Stimulated activated CD4-positive, alpha-beta T cell treated with anti-CD3 and anti-CD28 coated beads, TNF-alpha, amount 100 ng/mL, for 24 hours (primary cell): ENCODE results near the gene MALRD1.
"Not testable (repeated sequence)": the region's sequence is repeated elsewhere in the genome, so short reads cannot be mapped to it uniquely, and the experiment has no call there.

ENCODE experiments used
- DNase-seq, 3 experiments: peaks; one replicate each; pipeline ENCODE4 v3.0.0-alpha.2; 2020; ENCODE audit warnings: low read depth in 3 of 3

Gene MALRD1

DNA sequence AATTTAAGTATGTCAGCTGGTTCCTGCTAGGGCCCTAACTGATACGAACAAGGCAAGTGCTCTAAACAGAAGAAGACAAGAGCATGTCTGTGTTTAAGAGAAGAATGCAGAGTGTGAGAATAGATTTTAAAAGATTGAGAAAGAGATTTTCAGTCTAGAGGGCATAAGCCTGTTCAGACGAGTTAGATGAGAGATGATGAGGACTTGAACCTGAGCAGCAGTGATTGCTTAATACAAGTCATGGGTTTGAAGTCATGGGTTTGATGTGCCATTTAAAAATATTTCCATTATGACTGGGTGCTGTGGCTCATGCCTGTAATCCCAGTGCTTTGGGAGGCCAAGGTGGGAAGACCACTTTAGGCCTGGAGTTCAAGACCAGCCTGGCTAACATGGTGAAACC is 658.8 kb downstream of the MALRD1 start:
- DNase-seq, result no peak

DNA sequence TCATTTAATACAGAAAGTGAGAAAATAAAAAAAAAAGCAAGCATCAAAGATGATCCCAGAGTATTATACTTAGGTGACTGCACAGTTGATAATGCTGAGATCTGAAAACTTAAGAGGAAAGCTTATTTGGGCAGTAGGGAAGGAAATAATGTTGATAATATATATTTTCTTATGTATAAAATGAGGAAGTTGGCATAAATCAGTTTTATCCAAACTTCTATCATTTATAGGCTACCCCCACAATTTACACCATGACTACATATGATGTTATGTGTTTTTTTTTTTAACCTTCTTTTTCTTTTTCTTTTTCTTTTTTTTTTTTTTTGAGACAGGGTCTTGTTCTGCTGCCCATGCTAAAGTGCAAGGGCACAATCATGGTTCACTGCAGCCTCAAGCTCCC is 659.4 kb downstream of the MALRD1 start:
- DNase-seq, result no peak

DNA sequence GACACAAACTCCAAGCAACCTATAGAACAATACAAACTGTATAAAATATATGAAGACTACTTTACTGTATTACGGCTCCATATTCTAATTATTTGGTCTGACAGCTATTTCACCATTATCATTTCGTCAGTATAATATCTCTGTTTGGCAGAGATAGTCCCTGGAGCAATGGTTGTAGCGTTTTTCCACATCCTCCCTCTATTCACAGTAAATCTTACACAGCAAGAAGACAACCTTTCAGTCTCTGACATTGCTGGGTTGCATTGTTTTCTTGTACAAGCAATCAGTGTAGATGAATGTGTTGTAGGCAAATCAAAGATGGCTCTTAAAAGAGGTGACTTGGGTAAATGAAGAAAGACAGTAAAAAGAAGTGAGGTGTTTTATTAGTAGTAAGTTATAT is 662.0 kb downstream of the MALRD1 start:
- DNase-seq, result no peak

DNA sequence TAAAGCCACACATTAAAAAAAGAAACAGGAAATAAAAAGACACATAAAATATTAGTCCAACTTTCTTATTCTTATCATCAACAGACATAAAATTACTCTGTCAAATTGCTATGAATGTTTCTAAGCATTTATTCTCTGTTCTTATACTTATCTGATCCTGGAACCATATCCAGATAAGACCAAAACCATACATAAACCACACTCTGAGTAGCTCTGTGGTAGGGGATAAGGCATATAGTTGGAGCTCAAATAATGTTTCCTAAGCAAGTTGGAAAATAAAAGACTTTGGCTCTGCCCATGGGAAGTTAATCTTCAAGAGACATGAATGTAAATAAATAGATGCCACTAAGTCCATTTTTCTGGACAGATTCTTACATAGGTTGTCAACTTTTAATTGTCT is 664.6 kb downstream of the MALRD1 start:
- no peak for DNase-seq

DNA sequence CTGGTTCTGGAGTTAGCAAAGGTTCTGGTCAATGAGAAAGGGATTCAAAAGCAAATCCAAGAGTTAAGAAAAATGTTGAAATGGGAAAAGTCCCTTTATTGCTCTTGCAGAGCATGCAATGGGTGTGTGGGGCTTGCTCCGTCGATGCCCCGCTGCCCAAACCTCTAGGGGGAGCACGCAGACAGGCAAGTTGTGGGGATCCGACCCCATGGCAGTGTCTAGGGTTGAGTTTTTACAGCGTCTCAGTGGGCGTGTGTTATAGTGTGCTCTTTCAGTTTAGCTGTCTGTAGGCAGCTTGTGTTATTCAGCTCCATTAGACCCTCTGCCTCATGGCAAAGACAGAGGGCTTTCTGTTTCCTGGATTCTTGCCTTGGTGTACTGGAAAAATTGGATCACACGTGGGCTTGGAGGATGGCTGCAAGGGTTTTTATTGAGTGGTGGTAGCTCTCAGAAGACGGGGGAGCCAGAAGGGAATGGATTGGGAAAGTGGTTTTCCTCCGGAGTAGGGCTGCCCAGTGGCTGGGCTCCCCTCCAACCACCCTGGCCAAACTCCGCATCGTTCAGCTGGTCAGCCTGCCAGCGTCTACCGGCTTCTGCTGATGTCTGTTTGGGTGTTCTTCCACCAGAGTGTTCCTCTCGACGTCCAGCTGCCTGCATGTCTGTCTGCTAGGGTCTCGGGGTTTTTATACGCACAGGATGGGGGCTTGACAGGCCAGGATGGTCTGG is 665.4 kb downstream of the MALRD1 start:
- no peak for DNase-seq

DNA sequence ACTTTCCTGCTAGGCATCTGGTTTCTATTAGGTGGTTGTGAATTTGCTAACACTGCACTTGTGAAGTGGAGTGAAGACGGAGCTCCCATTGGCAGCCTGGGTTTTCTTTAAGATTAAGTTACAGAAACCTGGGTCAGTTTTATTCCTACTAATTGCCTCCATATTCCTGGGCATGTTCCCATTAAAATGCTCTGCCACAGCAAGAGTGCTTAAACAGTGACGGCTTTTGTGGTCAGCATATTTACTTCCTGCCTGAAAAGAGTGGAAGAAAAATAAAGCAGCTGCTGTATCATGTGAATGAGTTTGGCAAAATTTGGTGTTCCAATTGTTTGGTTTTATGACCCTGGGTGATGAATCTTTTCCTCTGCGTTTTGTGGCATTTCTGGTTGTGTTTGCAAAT is 670.7 kb downstream of the MALRD1 start:
- no peak for DNase-seq

DNA sequence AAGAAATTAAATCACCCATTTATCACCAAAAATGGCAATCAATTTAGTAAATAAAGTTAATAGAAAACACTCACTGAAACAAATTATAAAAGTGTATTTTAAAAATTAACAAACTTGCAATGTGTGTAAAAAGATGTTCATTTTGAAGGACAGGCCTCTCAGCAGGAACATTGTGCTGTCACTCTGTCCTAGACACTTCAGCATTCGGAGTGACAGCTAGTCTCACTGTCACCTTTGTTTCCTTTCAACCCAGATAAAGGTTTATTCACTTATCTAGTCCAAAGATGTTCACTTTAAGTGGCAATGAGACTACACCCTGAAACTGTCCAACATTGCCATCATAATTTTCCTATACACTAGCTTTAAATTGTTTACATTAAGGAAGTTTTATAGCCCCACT is 675.7 kb downstream of the MALRD1 start:
- no peak for DNase-seq

DNA sequence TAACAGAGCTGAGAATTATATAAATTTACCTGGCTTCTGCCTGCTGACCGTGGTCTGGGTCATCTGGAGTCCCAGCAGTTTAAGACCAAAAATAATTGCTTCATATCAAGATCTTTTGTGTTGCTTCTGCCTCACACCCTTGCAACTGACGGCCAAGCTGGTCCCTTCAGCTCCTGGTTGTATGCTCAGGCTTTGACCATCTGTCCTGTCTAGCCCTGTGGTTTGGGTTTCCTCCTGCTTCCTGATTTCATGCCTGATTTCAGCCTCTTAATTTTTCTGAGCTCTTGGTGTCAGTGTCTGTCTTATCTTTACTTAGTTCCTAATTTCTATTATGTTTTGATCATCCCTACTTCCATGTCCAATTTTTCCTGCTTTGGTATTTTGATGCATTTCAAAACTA is 679.8 kb downstream of the MALRD1 start:
- DNase-seq, result no peak

DNA sequence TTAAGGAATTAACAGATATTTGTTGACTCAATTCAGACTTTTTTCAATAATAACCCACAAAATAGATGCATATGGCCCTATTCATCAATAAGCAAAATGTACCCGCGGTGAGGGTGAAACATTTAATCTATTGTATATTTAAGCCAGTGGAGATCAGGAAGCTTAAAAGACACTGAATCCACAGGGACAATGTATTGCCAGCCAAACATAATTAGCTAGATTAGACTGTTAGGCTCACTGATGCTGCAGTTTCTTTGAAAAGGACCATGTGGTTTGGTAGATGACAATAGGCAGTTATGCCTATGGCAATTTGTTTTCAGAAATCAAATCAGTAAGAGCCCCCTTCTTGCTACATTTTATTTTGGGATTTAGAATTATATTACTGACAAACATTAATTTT is 680.4 kb downstream of the MALRD1 start:
- DNase-seq, result no peak

DNA sequence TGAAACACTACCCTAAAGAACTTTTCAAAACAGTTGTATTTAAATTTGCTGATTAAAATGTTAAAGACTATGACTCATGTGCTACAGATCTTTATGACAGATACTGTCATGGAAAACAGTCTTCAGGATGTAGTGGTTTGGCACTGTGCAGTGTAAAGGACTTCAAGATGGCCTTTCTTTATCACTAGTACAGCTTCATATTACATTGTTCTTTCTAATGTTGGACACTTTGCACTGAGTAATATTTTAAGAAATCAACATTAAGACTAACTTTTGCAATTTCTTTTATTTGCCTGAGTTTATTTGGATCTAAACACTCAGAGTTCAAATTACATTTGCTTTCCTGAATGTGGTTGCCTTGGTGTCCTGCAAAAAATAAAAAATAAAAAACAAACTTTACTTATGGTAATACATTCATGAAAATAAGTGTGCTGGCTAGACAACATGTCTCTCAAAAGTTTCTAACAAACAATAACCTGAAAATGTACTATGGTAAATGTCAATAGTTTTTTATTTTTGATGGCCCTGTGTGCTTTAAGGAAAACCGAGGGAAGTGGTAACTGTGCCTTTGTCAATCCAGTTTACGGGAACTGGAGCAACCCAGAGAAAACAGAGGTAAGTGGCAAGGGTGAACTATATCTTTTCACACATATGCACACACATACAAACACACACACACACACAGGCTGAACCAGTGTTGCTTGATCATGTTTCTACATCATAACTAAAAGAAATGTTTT is 681.7 kb downstream of the MALRD1 start:
- DNase-seq, result no peak

DNA sequence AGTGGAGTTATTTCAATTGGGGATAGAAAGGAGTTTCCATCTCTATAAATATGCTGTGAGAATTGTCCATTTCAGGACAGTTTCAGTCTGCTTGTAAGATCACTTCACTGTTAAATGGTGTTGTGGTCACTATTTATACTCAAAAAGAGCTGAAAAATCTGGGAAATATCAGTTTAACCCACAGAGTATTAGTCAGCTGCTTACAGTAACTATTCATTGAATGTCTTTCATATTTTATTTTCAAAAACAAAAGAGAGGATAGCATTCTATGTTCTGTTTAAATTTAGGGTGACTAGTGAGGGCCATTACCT is 682.3 kb downstream of the MALRD1 start:
- no peak for DNase-seq

DNA sequence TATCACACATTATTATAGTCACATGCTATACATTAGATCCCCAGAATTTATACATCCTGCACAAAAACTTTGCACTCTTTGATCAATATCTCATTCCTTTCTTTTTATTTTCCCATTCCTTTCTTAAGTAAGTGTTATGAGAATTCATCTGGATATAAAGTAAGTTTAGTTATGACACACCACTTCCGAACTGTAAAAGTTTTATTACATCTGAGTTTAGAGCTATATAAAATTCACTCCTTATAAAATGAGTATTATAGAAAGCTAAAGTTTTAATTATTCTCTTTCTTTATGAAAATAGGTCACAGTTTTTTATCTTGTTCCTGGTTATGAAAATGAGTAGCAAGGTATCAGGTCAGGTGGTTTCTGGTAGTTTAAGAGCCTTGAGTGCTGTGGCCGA is 683.0 kb downstream of the MALRD1 start:
- DNase-seq, result no peak

DNA sequence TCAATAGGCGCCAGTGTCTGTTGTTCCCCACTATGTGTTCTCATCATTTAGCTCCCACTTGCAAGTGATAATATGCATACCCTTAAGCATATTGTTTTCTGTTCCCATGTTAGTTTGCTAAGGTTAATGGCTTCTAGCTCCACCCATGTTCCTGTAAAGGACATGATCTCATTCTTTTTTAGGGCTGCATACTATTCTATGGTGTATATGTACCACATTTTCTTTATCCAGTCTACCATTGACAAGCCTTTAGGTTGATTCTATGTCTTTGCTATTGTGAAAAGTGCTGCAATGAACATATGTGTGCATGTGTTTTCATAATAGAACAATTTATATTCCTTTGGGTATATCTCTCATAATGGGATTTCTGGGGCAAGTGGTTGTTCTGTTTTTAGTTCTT is 689.8 kb downstream of the MALRD1 start:
- DNase-seq, result no peak

DNA sequence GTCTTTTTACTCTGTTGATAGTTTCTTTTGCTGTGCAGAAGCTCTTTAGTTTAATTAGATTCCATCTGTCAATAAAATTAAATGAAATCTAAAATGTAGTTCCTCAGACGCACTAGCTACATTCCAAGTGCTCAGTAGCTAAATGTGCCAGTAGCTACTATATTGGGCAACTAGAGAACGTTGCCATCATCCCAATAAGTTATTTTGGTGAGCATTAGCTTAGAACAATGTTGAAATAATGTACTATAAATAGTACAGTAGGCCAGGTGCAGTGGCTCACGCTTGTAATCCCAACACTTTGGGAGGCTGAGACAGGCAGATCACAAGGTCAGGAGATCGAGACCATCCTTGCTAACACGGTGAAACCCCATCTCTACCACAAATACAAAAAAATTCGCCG is 690.6 kb downstream of the MALRD1 start:
- not testable (repeated sequence) for DNase-seq

DNA sequence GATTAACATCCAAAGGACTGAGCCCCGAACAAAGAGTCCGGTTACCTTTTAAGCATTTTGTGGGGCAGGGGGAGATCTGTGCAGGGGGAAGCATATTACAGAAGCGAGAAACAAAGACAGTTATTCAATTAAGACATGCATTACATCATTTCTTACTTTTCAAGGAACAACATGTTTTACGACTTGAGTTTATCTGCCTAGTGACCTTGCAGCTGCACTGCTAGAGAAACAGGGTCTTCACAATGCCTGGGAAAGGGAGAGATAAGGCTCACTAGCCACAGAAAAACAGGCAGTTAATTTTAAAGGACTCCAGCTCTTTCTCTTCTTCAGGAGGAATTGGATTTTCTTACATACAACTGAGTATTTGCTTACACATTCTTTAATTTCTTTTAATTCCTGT is 693.5 kb downstream of the MALRD1 start:
- DNase-seq, result not testable (repeated sequence)

DNA sequence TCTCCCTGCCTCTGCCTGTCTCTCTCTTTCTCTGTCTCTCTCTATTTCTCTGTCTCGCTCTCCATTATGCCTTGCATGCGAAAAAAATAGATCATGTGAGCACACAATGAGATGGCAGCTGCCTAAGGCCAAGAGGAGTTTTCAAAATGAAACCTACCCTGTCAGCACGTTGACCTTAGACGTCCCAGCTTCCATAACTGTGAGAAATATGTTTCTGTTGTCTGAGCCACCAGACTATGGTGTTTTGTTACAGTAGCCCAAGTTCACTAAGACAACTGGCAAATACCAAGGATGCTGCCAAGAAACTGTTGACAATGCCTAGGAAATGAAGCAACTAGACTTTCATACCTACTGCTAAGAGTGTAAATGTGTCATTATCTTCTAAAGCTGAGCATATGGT is 697.1 kb downstream of the MALRD1 start:
- DNase-seq, result no peak

DNA sequence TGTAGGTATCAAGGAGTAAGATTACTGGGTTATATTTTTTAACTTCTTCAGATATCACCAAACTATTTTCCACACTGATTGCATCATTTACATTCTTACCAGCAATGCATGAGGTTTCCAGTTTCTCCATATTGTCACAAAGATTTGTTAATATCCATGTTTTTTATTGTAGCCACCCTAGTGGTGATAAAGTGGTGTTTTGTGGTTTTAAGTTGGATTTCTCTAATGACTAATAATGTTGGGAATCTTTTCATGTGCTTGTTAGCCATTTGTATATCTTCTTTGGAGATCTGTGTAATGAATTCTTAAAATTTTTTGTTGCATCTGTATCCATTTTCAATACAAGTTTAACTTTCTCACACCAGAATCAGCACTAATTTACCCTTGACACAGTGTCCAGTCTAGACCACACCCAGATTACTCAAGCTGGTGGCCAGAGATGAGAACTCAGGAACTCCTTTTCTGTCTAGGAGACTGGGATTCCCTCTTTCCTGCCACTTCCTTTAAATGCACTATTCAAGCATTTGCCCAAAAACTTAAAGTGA is 700.7 kb downstream of the MALRD1 start:
- no peak for DNase-seq

DNA sequence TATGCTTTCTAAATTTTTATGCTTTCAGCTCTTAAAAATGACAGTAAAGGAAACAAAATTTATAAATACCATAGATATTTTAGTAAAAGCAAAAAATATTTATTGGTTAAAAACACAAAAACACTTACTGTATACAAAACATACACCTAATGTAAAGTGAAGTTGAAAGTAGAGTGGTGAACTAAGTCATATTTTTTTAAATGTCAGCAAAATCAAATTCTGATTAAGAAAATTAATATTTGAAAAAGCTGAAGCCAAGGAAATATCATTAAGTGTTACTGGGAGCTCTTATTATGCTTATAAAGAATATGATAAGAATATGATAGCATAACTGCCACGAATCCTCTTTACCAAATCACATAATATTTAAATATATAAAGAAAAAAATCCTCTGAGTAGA is 702.4 kb downstream of the MALRD1 start:
- no peak for DNase-seq

DNA sequence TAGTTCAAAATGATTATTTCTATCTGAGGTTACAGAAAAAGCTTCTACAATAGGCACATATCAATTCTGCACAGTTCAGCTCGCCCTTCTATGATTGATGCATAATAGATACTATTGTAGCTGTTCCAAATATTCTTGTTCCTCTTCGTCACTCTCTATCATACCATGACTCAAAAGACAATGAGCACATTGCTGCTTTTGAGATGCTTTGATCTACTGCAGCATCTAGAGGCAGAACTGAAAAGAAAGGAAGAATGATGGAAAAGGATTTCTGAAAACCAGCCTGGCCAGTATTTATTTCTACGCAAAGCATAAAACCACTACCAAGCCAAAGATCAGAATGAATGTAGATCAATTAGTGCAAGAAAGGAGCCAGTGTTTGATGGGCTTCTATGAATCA is 708.3 kb downstream of the MALRD1 start:
- no peak for DNase-seq

DNA sequence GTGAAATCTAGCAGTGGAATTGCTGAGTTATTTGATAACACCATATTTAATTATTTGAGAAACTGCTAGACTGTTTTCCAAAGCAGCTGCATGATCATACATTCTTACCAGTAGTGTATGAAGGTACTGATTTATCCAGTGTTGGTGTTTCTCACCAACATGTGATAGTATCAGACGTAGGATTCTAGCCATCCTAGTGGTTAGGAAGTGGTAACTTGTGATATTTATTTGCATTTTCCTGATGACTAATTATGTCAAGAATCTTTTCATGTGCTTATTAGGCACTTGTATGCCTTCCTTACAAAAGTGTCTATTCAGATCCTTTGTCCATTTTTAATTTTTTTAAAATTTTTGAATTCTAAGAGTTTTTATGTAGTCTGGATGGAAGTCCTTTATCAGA is 713.4 kb downstream of the MALRD1 start:
- DNase-seq, result no peak

DNA sequence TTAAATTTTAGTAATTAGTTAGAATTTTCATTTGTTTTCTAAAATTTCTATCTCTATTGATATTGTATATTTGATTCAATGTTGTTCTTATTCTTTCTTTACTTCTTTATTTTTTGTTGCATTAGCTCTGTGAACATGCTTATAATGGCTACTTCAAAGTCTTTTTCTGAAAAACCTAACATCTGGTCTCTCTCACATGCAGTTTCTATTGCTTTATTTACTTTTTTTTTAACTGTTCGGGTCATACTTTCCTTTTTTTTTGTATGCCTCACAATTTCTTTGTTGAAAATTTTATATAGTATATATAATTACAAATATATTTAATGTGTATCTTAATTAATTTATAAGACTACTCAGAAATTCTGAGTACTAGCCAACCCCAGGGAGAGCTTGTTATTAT is 715.5 kb downstream of the MALRD1 start:
- no peak for DNase-seq

DNA sequence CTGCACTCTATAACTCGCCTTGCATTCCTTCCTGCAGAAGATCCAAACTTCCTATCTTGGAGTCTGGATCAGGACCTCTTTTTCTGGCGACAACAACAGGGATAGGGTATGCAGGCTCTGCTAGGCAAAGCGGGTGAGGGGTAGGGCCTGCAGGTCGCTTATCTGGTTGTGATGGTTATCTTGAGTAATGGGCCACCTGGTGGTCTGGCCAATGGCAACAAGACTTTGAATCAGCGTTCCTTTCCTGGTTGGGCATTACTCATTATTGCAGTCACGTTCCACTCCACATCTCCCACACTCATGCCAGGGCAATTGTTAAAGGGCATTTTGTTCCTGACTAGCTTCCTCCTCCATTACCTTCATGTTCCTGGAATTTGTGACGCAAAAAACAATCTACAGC is 719.3 kb downstream of the MALRD1 start:
- DNase-seq, result no peak

DNA sequence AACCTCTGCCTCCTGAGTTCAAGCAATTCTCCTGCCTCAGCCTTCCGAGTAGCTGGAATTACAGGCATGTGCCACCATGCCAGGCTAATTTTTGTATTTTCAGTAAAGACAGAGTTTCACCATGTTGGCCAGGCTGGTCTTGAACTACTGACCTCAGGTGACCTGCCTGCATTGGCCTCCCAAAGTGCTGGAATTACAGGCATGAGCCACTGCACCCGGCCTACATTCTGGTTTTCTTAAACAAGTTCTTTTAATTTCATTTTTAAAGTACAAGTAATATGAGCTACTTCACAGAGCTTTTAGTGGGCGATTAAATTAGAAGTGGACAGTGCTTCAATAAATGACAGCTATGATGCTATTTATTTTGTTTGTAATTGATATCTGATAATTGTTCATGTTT is 721.2 kb downstream of the MALRD1 start:
- DNase-seq, result not testable (repeated sequence)

DNA sequence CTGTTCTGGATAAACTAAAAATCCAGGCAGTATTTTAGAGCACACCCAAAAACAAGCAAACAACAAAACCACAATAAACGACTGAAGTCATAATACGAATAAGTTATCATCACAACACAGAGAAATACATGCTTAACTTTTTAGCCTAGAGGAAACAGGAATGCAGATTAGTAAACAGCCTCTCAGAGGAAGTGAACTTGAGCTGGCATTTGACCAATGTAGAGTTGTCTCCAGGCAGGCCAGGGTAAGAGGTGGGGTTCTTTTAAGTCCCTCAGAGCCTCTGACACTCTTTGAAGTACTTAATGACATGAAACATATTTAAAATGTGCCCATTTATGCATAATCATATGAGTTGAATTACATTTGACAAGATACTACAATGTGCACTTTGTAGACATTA is 724.4 kb downstream of the MALRD1 start:
- no peak for DNase-seq
